BJ (cell line): ENCODE data around the gene KCNQ1. TPM values are rescaled to one million over a fixed set of nuclear protein-coding genes. Genes with fewer than 3 reads are reported as not detected.

Source experiments
- CTCF ChIA-PET: fragments of 350-600 bp; formaldehyde crosslinking; extraction: SDS; loops from one replicate; lab custom pipeline; 2021; ENCODE audit warnings: antibody characterized with exemption, inconsistent platforms; lab: Yijun Ruan, JAX
- POLR2A ChIA-PET: fragments of 300-600 bp; sonication (Branson Sonifier 250); formaldehyde crosslinking; extraction: SDS; loops from one replicate; lab custom pipeline; 2021; ENCODE audit warnings: antibody characterized with exemption; lab: Charles Lee
- DNase-seq: peaks from one replicate; pipeline ENCODE4 v3.0.0-alpha.2; 2011; ENCODE audit warnings: low read depth
- H3K27me3 ChIP-seq: 2 replicates; pipeline ENCODE4 v1.6.0; 2011; ENCODE audit warnings: low read length; ENCODE audit not compliant: control insufficient read depth, insufficient read depth
- H3K36me3 ChIP-seq: 2 replicates; pipeline ENCODE4 v1.5.1; 2011; ENCODE audit warnings: low read length; ENCODE audit not compliant: control insufficient read depth, insufficient read depth
- H3K4me3 ChIP-seq: 2 replicates; pipeline ENCODE4 v1.5.1; 2011; ENCODE audit warnings: low read depth, mild to moderate bottlenecking, control low read depth, low read length
- CTCF ChIP-seq: IDR thresholded peaks from 2 replicates; pipeline ENCODE4 v1.5.1; 2011; ENCODE audit warnings: low read depth, mild to moderate bottlenecking, control low read depth, inconsistent platforms, low read length, moderate library complexity; ENCODE audit not compliant: insufficient read depth
- polyA plus RNA-seq: library from polyadenylated mRNA; depleted of rRNA; stranded (reverse); fragments of >200 nt; gene quantifications from 2 replicates; pipeline ENCODE4 v1.2.3, GENCODE V29; 2011

KCNQ1 gene
- polyA plus RNA-seq, 1 experiment, result not detected

- no peak for TF ChIP-seq CTCF
- no peaks in the 10 kb centered on the region for H3K36me3 ChIP-seq
- no peaks in the 10 kb centered on the region; the same call in 1 of the 2 replicates for H3K27me3 ChIP-seq
- no peak for DNase-seq
- ChIA-PET POLR2A (no interaction called here), CTCF (interaction anchor here (0.6 to 1.9 kb wide), 3 partner anchors 24 to 856 kb away, joined by 3 to 11 read pairs (median 3); no protein-coding TSS in a partner anchor)
- H3K4me3 ChIP-seq, result no peak overlapping the region
Observed at GRCh38 chr11:2508793-2509192, 64.0 kb downstream of the KCNQ1 start.

GRCh38 chr11:2509481-2510001 lies 64.7 kb downstream of the KCNQ1 start:
- CTCF ChIA-PET, result interaction anchor here (1.0 to 1.9 kb wide), 2 partner anchors 13 to 23 kb away, joined by 3 to 11 read pairs; no protein-coding TSS in a partner anchor

GRCh38 chr11:2510626-2511402 lies 66.0 kb downstream of the KCNQ1 start:
- Histone ChIP-seq H3K4me3 (no peak overlapping the region), H3K27me3 (no peaks in the 10 kb centered on the region; the same call in 1 of the 2 replicates), H3K36me3 (no peaks in the 10 kb centered on the region)
- no peak for DNase-seq
- POLR2A ChIA-PET, result no interaction called here
- CTCF ChIA-PET, result interaction anchor here (0.7 to 1.4 kb wide), 3 partner anchors 21 to 61 kb away, joined by 3 read pairs; no protein-coding TSS in a partner anchor
- no peak for TF ChIP-seq CTCF

More at GRCh38 chr11:2509481-2510001, 64.7 kb downstream of the KCNQ1 start:
- Histone ChIP-seq H3K27me3 (no peaks in the 10 kb centered on the region; the same call in 1 of the 2 replicates), H3K4me3 (no peak overlapping the region), H3K36me3 (no peaks in the 10 kb centered on the region)
- DNase-seq, result no peak
- POLR2A ChIA-PET, result no interaction called here
- no peak for TF ChIP-seq CTCF

DNA sequence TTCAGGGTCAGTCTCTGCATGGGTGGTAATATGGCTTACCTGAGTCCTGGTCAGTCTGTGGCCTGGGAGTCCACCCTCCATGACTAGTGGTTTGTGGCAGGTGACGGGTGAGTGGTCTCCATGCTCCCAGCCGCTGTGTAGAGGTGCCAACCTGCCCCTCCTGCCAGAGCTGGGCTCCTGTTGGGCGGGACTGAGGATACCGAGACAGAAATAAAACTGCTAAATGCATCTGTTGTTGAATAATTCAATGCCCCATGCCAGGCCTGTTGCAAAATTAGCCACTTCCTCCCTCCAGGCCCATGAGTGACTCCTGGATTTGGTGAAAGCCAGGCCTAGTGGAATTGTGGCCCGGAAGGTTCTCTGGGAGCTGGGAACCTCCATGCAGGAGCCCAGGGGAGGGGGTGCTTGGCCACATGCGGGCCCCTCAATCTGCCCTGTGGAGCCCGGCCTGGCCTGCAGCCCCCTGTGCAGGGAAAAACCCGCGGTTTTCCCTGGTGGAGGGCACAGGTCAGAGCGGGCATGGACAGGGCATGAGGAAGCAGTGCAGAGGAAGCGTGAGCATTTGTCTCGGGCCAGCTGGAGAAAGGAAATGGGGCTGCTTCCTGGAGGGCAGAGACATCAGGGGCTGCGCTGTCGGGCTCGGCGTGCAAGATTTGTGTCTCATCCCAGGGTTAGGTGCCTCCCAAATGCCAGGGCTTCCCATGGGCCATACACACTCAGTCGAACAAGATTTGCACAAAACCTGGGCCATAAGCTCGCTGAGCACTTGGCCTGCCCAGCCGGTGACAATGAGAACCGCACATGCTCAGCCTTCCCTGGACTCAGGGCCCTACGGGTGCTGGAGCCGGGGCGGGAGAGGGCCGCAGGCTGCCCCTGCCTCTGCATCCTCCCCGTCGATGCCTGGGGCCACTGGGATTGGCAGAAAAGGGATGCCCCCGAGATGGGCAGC lies 66.9 kb downstream of the KCNQ1 start:
- no peak for DNase-seq
- no peaks in the 10 kb centered on the region; the same call in 1 of the 2 replicates for H3K27me3 ChIP-seq
- H3K4me3 ChIP-seq, result no peak overlapping the region
- POLR2A ChIA-PET, result no interaction called here
- H3K36me3 ChIP-seq, result no peaks in the 10 kb centered on the region
- no peak for TF ChIP-seq CTCF
- CTCF ChIA-PET, result interaction anchor here (1.4 to 1.5 kb wide), 2 partner anchors 20 to 21 kb away, joined by 3 to 4 read pairs; no protein-coding TSS in a partner anchor
